Measurements from ENCODE around the gene ATP8A2. TPM values are rescaled to one million over a fixed set of nuclear protein-coding genes. Genes with fewer than 3 reads are reported as not detected.
A peak's percentile ranks its signal among the peaks of the same experiment; 100 is the strongest.

The ATP8A2 gene
- total RNA-seq, 4 donors from 2014 or later: 0.13 to 0.29 (median 0.24) TPM

DNA sequence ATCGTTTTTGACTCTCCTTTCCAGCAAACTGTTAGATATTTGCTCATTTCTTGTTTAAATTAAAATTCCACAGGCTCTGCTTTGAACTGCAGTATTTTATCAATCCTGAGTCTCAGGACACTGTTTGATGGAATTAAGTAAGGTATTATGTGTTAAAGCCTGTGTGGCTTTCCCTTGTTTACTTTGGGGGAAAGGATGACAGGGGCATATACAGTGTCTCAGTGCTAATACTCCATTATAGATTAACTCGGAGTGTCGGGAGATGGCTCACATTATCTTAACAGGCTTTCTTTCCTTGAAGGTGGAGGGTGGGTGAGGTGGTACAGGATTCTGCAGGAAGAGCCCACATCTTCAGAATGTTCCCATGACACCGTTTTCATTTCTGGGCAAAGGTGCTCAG is 595.4 kb downstream of the ATP8A2 start:
- Histone ChIP-seq H3K9me3 (no peaks in the 10 kb centered on the region), H3K4me3 (replicated peaks in 1 of 3) (no peak overlapping the region), H3K27me3 (no peaks in the 10 kb centered on the region), H3K4me1 (no peaks in the 10 kb centered on the region), H3K27ac (no peak overlapping the region), H3K36me3 (no peaks in the 10 kb centered on the region)
- TF ChIP-seq POLR2A (IDR thresholded peaks at IDR 0.05): no peak
- TF ChIP-seq, protein P1, sequence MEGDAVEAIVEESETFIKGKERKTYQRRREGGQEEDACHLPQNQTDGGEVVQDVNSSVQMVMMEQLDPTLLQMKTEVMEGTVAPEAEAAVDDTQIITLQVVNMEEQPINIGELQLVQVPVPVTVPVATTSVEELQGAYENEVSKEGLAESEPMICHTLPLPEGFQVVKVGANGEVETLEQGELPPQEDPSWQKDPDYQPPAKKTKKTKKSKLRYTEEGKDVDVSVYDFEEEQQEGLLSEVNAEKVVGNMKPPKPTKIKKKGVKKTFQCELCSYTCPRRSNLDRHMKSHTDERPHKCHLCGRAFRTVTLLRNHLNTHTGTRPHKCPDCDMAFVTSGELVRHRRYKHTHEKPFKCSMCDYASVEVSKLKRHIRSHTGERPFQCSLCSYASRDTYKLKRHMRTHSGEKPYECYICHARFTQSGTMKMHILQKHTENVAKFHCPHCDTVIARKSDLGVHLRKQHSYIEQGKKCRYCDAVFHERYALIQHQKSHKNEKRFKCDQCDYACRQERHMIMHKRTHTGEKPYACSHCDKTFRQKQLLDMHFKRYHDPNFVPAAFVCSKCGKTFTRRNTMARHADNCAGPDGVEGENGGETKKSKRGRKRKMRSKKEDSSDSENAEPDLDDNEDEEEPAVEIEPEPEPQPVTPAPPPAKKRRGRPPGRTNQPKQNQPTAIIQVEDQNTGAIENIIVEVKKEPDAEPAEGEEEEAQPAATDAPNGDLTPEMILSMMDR (IDR thresholded peaks at IDR 0.05): no peak
- DNase-seq: no peak
- intact Hi-C loops (cut with DNase I): no loop called here
- WGBS, 2 donors: 74 to 77% methylated on average over 4 of the region's 4 CpGs

DNA sequence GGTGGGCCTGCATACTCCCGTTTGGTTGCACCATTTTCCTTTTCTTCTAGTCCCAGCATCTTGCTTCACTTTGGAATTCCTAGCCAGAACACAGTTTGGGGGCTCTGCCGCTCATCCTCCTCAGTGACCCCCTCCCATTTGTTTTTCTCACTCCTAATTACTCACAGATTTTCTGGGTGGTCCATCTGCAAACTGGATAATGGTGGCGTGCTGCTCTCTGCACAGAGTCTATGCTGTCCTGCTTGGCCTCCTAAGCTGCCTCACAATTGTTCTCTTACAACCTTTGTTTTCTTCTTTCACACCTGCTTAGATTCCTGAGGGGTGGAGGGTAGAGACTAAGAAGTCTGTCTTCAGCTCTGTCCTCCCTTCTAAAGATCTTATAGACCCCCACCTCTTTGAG is 599.3 kb downstream of the ATP8A2 start:
- Histone ChIP-seq H3K4me1 (no peaks in the 10 kb centered on the region), H3K4me3 (replicated peaks in 1 of 3) (no peak overlapping the region), H3K27me3 (no peaks in the 10 kb centered on the region), H3K27ac (no peak overlapping the region), H3K36me3 (no peaks in the 10 kb centered on the region), H3K9me3 (no peaks in the 10 kb centered on the region)
- no peak for DNase-seq
- TF ChIP-seq, protein P1 (IDR thresholded peaks at IDR 0.05): no peak
- TF ChIP-seq POLR2A (IDR thresholded peaks at IDR 0.05): no peak
- intact Hi-C loops (cut with DNase I): no loop called here
- 90 to 95% methylated on average over 3 of the region's 3 CpGs for WGBS, 2 donors

DNA sequence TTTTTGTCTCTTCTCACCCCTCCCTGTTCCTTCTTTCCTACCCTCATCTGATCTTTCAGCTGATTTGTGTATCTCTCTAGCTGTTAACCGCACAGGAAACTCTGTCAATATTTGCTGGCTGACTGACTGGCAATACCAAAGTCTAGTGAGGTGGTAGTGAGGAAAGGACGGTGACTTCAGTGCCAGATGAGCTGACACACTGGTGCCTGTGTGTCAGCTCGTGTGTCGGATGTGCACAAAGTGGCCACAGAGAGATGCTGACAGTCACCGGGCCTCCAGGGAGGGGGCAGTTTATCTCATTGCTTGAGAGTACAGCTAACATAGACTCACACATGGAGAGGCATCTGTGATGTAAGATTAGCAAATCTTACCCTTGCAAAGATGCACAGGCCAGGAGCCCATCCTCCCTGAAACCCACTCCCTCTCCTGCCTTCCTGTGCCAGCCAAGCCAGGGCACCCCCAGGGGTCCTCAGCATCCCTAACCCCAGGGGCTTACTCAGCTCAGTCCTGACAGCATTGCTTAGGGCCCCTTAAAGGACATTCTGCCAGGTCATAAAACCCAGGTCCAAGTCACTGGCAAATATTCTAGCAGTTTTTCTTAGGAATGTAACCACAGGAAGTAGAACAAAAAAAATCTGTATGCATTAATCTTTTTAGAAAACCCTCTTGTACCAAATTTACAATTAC is 599.8 kb downstream of the ATP8A2 start:
- WGBS, 2 donors: 89 to 90% methylated on average over 5 of the region's 5 CpGs
- H3K9me3 ChIP-seq: no peaks in the 10 kb centered on the region
- no peak overlapping the region for H3K27ac ChIP-seq
- DNase-seq: no peak
- no peaks in the 10 kb centered on the region for H3K36me3 ChIP-seq
- H3K4me1 ChIP-seq: no peaks in the 10 kb centered on the region
- TF ChIP-seq, protein P1 (IDR thresholded peaks at IDR 0.05): no peak
- TF ChIP-seq POLR2A (IDR thresholded peaks at IDR 0.05): no peak
- no peaks in the 10 kb centered on the region for H3K27me3 ChIP-seq
- no peak overlapping the region for H3K4me3 ChIP-seq (replicated peaks in 1 of 3)
- intact Hi-C loops (cut with DNase I): no loop called here

DNA sequence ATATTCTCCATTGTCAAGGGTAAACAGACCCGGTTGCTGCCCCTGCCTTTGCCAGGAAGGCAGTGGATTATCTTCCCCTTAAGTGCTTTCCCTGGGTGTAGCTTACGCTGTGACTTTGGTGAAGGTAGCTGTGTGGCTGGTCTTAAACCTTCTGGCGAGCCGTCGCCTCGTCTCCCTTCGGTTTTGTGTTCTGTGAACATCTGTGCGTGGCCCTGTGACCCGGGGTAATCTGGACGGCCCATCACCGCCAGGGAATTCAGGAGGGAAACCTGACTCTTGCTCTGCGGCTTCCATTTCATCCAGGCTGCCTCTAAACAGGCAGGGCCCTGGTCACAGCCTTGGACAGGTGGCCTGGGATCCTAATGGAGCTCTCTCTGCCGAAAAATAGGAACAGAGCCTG is 601.3 kb downstream of the ATP8A2 start:
- no peak overlapping the region for H3K27ac ChIP-seq
- H3K9me3 ChIP-seq: no peaks in the 10 kb centered on the region
- H3K4me3 ChIP-seq (replicated peaks in 1 of 3): no peak overlapping the region
- no peaks in the 10 kb centered on the region for H3K36me3 ChIP-seq
- intact Hi-C loops (cut with DNase I): no loop called here
- TF ChIP-seq POLR2A (IDR thresholded peaks at IDR 0.05): no peak
- TF ChIP-seq, protein P1 (IDR thresholded peaks at IDR 0.05): no peak
- no peaks in the 10 kb centered on the region for H3K27me3 ChIP-seq
- DNase-seq: no peak
- WGBS, 2 donors: 72 to 86% methylated on average over 13 of the region's 13 CpGs
- no peaks in the 10 kb centered on the region for H3K4me1 ChIP-seq

DNA sequence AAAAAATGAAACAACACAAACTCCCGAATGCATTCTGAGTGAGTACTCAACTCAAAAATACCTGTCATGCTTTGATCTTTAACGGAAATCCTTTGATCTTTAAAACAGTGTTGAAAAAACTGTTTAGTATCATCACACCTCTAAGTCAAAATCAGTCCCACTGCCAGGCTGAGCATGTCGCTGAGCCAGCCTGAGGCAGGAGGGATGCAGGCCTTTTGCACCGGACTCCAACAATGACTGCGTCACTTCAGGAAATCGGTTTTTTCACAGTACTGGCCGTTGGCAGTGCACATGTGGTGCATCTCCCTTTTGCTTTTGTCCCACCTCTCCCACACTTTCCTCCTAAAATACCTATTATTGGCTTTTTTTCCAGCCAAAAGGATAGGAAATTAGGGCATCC is 601.8 kb downstream of the ATP8A2 start:
- DNase-seq: peak in 1 of 2 donors; percentile 6

More for the DNA sequence above, 601.8 kb downstream of the ATP8A2 start:
- no peaks in the 10 kb centered on the region for H3K36me3 ChIP-seq
- no peaks in the 10 kb centered on the region for H3K4me1 ChIP-seq
- no peak overlapping the region for H3K4me3 ChIP-seq (replicated peaks in 1 of 3)
- intact Hi-C loops (cut with DNase I): no loop called here
- TF ChIP-seq, protein P1 (IDR thresholded peaks at IDR 0.05): no peak
- TF ChIP-seq POLR2A (IDR thresholded peaks at IDR 0.05): no peak
- H3K27ac ChIP-seq: no peak overlapping the region
- H3K9me3 ChIP-seq: no peaks in the 10 kb centered on the region
- 54 to 58% methylated on average over 7 of the region's 7 CpGs for WGBS, 2 donors
- no peaks in the 10 kb centered on the region for H3K27me3 ChIP-seq
